Testis (tissue), 2 donors: Measurements from ENCODE around the gene ABCC4.

ENCODE experiments used
- POLR2A ChIP-seq: fragments of 450-650 bp; IDR thresholded peaks from one replicate; pipeline ENCODE4 v1.6.1; 2017; ENCODE audit warnings: antibody characterized with exemption, mild to moderate bottlenecking, moderate library complexity
- TF ChIP-seq, protein P1 (sequence below), 3 experiments: fragments of 450-650 bp in 2 of 3; fragments of 200-600 bp in 1 of 3; sonication (generic) in 1 of 3; IDR thresholded peaks; one replicate each; pipeline ENCODE4 v1.5.1; 2016 to 2019; ENCODE audit warnings: antibody characterized with exemption in 3 of 3, mild to moderate bottlenecking in 2 of 3, moderate library complexity in 1 of 3

DNA sequence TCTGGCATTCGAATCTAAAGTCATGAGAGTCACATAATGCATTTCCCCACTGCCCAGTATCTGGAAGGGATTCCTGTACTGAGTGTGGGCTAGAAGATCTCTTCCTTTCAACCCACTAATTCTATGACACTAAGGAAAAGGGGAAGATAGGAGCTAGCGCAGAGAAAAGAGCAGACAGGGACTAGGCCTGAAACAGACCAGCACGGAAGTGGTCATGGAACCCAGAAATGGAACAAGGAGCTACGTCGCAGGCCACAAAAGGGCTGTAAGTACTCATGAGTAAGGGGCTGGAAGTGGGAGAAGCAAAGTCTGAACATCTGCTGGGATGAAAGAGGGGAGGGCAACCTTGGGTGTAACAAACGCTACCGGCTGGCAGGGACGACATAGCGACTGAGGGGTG is 8.6 kb downstream of the ABCC4 start:
- TF ChIP-seq, protein P1, sequence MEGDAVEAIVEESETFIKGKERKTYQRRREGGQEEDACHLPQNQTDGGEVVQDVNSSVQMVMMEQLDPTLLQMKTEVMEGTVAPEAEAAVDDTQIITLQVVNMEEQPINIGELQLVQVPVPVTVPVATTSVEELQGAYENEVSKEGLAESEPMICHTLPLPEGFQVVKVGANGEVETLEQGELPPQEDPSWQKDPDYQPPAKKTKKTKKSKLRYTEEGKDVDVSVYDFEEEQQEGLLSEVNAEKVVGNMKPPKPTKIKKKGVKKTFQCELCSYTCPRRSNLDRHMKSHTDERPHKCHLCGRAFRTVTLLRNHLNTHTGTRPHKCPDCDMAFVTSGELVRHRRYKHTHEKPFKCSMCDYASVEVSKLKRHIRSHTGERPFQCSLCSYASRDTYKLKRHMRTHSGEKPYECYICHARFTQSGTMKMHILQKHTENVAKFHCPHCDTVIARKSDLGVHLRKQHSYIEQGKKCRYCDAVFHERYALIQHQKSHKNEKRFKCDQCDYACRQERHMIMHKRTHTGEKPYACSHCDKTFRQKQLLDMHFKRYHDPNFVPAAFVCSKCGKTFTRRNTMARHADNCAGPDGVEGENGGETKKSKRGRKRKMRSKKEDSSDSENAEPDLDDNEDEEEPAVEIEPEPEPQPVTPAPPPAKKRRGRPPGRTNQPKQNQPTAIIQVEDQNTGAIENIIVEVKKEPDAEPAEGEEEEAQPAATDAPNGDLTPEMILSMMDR (IDR thresholded peaks at IDR 0.05) = no peak
- no peak for TF ChIP-seq POLR2A
